Psoas muscle (tissue), 8 donors: ENCODE results near the gene APCDD1. TPM values are rescaled to one million over a fixed set of nuclear protein-coding genes. Genes with fewer than 3 reads are reported as not detected.

Experiments
- ATAC-seq, 4 donors: fragments of 200-7000 bp; cut with Tn5 transposase; one replicate each; pipeline ENCODE4 v1.9.1; 2020; ENCODE audit warnings: moderate library complexity in 3 of 4, mild to moderate bottlenecking in 2 of 4
- DNase-seq, 2 donors: peaks; one replicate each; pipeline ENCODE4 v3.0.0-alpha.2; 2020
- H3K27ac ChIP-seq: fragments of 200-600 bp; one replicate; pipeline ENCODE4 v1.8.0; 2022
- H3K27me3 ChIP-seq, 3 donors: fragments of 200-600 bp in 1 of 3; one replicate each; pipeline versions ENCODE4 v1.6.1 to v1.8.0; 2013 to 2022; ENCODE audit warnings: low read length in 2 of 3, mild to moderate bottlenecking in 2 of 3, moderate library complexity in 1 of 3; ENCODE audit not compliant: insufficient read depth in 3 of 3
- H3K36me3 ChIP-seq, 2 donors: fragments of 200-600 bp in 1 of 2; one replicate each; pipeline versions ENCODE4 v1.6.1 to v1.8.0; 2013 to 2022; ENCODE audit warnings: low read depth in 1 of 2, mild to moderate bottlenecking in 1 of 2, moderate library complexity in 1 of 2; ENCODE audit not compliant: insufficient read depth in 1 of 2
- H3K4me1 ChIP-seq: fragments of 200-600 bp; one replicate; pipeline ENCODE4 v1.8.0; 2022
- H3K4me3 ChIP-seq: fragments of 200-600 bp; one replicate; pipeline ENCODE4 v1.8.0; 2022; ENCODE audit warnings: mild to moderate bottlenecking
- H3K9me3 ChIP-seq: fragments of 200-600 bp; one replicate; pipeline ENCODE4 v1.8.0; 2022
- CTCF ChIP-seq: fragments of 200-600 bp; IDR thresholded peaks from one replicate; pipeline ENCODE4 v1.8.0; 2022; ENCODE audit warnings: antibody characterized with exemption
- WGBS, 3 donors: extraction: QIAGEN DNeasy Blood & Tissue Kit; methylation state at CpG; one replicate each; pipeline versions ENCODE4 v1.1.6 to v1.1.7; 2013; 5-methylcytosine and 5-hydroxymethylcytosine counted together
- intact Hi-C, 2 donors: fragments of 100-400 bp; cut with DNase I; formaldehyde crosslinking; loops; one replicate each; pipeline versions ENCODE4 v1.11.0 to v1.14.2; 2022
- polyA plus RNA-seq, 3 donors: library from polyadenylated mRNA; stranded (reverse); fragments of 200-250 nt; gene quantifications; one replicate each; pipeline ENCODE4 v1.2.3, GENCODE V29; 2013
- total RNA-seq, 4 donors: library from RNA; stranded (reverse); fragmentation: NEBNext Ultra II Directional in 2 of 4; extraction: Animal tissue kit (Norgen Biotek cat#: 25700) in 2 of 4; gene quantifications; one replicate each; pipeline versions ENCODE4 v1.2.1 to v1.2.4, GENCODE V29; 2021 to 2023
- donor health status: healthy with polysubstance abuse.
- donor health status: DM: no; HTN: no; CAD: no; lungs with moderate emphysema.
- donor health status: Bipolar disorder and iron deficiency.
- donor health status: healthy.
- donor health status: DM: yes; HTN: yes; CAD: no.
- donor health status: DM: no; HTN: no; CAD: no.
- donor health status: DM: no; HTN: no; CAD: no.
- donor health status: DM: yes; HTN: yes; CAD: no.

APCDD1 gene
- total and polyA plus RNA-seq, 7 donors = 1.4 to 47.0 (median 6.3) TPM

GRCh38 chr18:10414293-10414842 is 40.1 kb upstream of the APCDD1 start:
- Histone ChIP-seq H3K36me3 (no peaks in the 10 kb centered on the region), H3K4me1 (no peaks in the 10 kb centered on the region), H3K27ac (no peak overlapping the region), H3K4me3 (no peak overlapping the region), H3K9me3 (no peaks in the 10 kb centered on the region), H3K27me3 (no peaks in the 10 kb centered on the region)
- TF ChIP-seq CTCF = no peak
- ATAC-seq (no peak), DNase-seq (no peak)
- intact Hi-C loops = loop anchor here in 1 of 2 donors (10.0 kb wide), 1 partner anchor 60 kb away; no protein-coding TSS in a partner anchor
- WGBS, 3 donors = 91 to 93% (median 92%) methylated on average over 23 of the region's 23 CpGs

GRCh38 chr18:10416065-10416464 is 38.4 kb upstream of the APCDD1 start:
- no peak overlapping the region for H3K4me3 ChIP-seq
- DNase-seq (no peak), ATAC-seq (no peak)
- no peaks in the 10 kb centered on the region for H3K36me3 ChIP-seq
- H3K27ac ChIP-seq = no peak overlapping the region
- no peaks in the 10 kb centered on the region for H3K27me3 ChIP-seq
- H3K4me1 ChIP-seq = no peaks in the 10 kb centered on the region
- H3K9me3 ChIP-seq = no peaks in the 10 kb centered on the region
- 72 to 77% (median 72%) methylated on average over 9 of the region's 9 CpGs for WGBS, 3 donors
- intact Hi-C loops = loop anchor here in 1 of 2 donors (10.0 kb wide), 1 partner anchor 61 kb away; no protein-coding TSS in a partner anchor
- TF ChIP-seq CTCF = no peak

- whole genome bisulfite sequencing, 3 donors = 92 to 94% (median 93%) methylated on average over 3 of the region's 3 CpGs
- DNase-seq (no peak), ATAC-seq (no peak)
- H3K27ac ChIP-seq = no peak overlapping the region
- TF ChIP-seq CTCF = no peak
- H3K4me3 ChIP-seq = no peak overlapping the region
- H3K36me3 ChIP-seq = no peaks in the 10 kb centered on the region
- no peaks in the 10 kb centered on the region for H3K9me3 ChIP-seq
- H3K27me3 ChIP-seq = no peaks in the 10 kb centered on the region
- no peaks in the 10 kb centered on the region for H3K4me1 ChIP-seq
- intact Hi-C loops = loop anchor here in 1 of 2 donors (10.0 kb wide), 1 partner anchor 62 kb away; no protein-coding TSS in a partner anchor
These were observed 37.2 kb upstream of the APCDD1 start for GRCh38 chr18:10417191-10417590.

- H3K36me3 ChIP-seq = no peaks in the 10 kb centered on the region
- no peaks in the 10 kb centered on the region for H3K27me3 ChIP-seq
- H3K9me3 ChIP-seq = no peaks in the 10 kb centered on the region
- intact Hi-C loops = loop anchor here in 1 of 2 donors (10.0 kb wide), 1 partner anchor 63 kb away; no protein-coding TSS in a partner anchor
- no peaks in the 10 kb centered on the region for H3K4me1 ChIP-seq
- ATAC-seq (no peak), DNase-seq (no peak)
- no peak for TF ChIP-seq CTCF
- no peak overlapping the region for H3K27ac ChIP-seq
- H3K4me3 ChIP-seq = no peak overlapping the region
These were observed 36.8 kb upstream of the APCDD1 start for GRCh38 chr18:10417664-10418063.

- Histone ChIP-seq H3K27ac (no peak overlapping the region), H3K36me3 (no peaks in the 10 kb centered on the region), H3K27me3 (peaks cover 0 to 7% (median 0%) of the 10 kb centered on the region in 3 donors), H3K4me1 (no peaks in the 10 kb centered on the region), H3K4me3 (no peak overlapping the region), H3K9me3 (no peaks in the 10 kb centered on the region)
- DNase-seq (no peak), ATAC-seq (peak in 1 of 4 donors; percentile 22)
- intact Hi-C loops = loop anchor here in 1 of 2 donors (10.0 kb wide), 1 partner anchor 64 kb away; no protein-coding TSS in a partner anchor
- no peak for TF ChIP-seq CTCF
These were observed 35.6 kb upstream of the APCDD1 start for GRCh38 chr18:10418836-10419235.
